IMR-90 (cell line): ENCODE results near the gene PIK3C3. TPM values are rescaled to one million over a fixed set of nuclear protein-coding genes. Genes with fewer than 3 reads are reported as not detected.

ENCODE experiments used
- ATAC-seq: fragments of 200-7000 bp; cut with Tn5 transposase; 2 replicates; pipeline ENCODE4 v1.9.1; 2020; ENCODE audit warnings: low read depth, mild to moderate bottlenecking, moderate library complexity
- BruUV-seq: library from RNA; stranded (reverse); fragments of 400-500 nt; replicated peaks from 2 replicates; lab custom pipeline; 2021; lab: Mats Ljungman, UMichigan
- CTCF ChIA-PET: fragments of 300-600 bp; formaldehyde crosslinking; extraction: SDS; loops from one replicate; lab custom pipeline; 2021; ENCODE audit warnings: antibody characterized with exemption; lab: Yijun Ruan, JAX
- POLR2A ChIA-PET: fragments of 300-600 bp; sonication (Branson Sonifier 250); formaldehyde crosslinking; loops from one replicate; lab custom pipeline; 2022; ENCODE audit warnings: antibody characterized with exemption; ENCODE audit not compliant: unreplicated experiment; lab: Charles Lee
- DNase-seq: peaks from one replicate; pipeline ENCODE4 v3.0.0; 2013
- H2AFZ ChIP-seq: replicated peaks from 2 replicates; pipeline ENCODE3; 2013; ENCODE audit warnings: low read length, mild to moderate bottlenecking; ENCODE audit not compliant: poor library complexity
- H2AK5ac ChIP-seq: 2 replicates; pipeline ENCODE4 v1.6.1; 2013; ENCODE audit warnings: low read depth, low read length, inconsistent platforms
- H2AK9ac ChIP-seq: replicated peaks from 2 replicates; pipeline ENCODE3; 2013; ENCODE audit warnings: mild to moderate bottlenecking, low read depth, low read length, moderate library complexity; ENCODE audit not compliant: poor library complexity
- H2BK120ac ChIP-seq: 2 replicates; pipeline ENCODE4 v1.6.1; 2013; ENCODE audit warnings: low read depth, low read length, inconsistent platforms
- H2BK15ac ChIP-seq: 3 replicates; pipeline ENCODE4 v1.6.1; 2013; ENCODE audit warnings: low read depth, low read length, inconsistent platforms
- H2BK20ac ChIP-seq: 2 replicates; pipeline ENCODE4 v1.6.1; 2013; ENCODE audit warnings: low read depth, mild to moderate bottlenecking, inconsistent platforms, low read length, moderate library complexity
- H2BK5ac ChIP-seq: 2 replicates; pipeline ENCODE4 v1.6.1; 2013; ENCODE audit warnings: mild to moderate bottlenecking, low read depth, low read length, inconsistent platforms; ENCODE audit not compliant: poor library complexity, severe bottlenecking
- H3K14ac ChIP-seq: replicated peaks from 2 replicates; pipeline ENCODE4 v1.6.1; 2013; ENCODE audit warnings: low read depth, low read length, inconsistent platforms
- H3K18ac ChIP-seq: 2 replicates; pipeline ENCODE4 v1.6.1; 2013; ENCODE audit warnings: low read depth, low read length, control low read depth
- H3K23ac ChIP-seq: 2 replicates; pipeline ENCODE4 v1.6.1; 2013; ENCODE audit warnings: low read depth, low read length, inconsistent platforms
- H3K27ac ChIP-seq: 2 replicates; pipeline ENCODE4 v1.5.1; 2013; ENCODE audit warnings: mild to moderate bottlenecking, control low read depth, low read length; ENCODE audit not compliant: insufficient read depth
- H3K27me3 ChIP-seq: 2 replicates; pipeline ENCODE4 v1.6.1; 2013; ENCODE audit warnings: low read length; ENCODE audit not compliant: control insufficient read depth, insufficient read depth
- H3K36me3 ChIP-seq: 2 replicates; pipeline ENCODE4 v1.6.1; 2013; ENCODE audit warnings: low read length, mixed read lengths; ENCODE audit not compliant: control insufficient read depth, insufficient read depth
- H3K4ac ChIP-seq: 2 replicates; pipeline ENCODE4 v1.6.1; 2013; ENCODE audit warnings: low read depth, low read length, inconsistent platforms
- H3K4me1 ChIP-seq: 2 replicates; pipeline ENCODE4 v1.6.1; 2013; ENCODE audit warnings: low read length, mixed read lengths; ENCODE audit not compliant: control insufficient read depth, insufficient read depth
- H3K4me2 ChIP-seq: 2 replicates; pipeline ENCODE4 v1.6.1; 2013; ENCODE audit warnings: low read depth, mild to moderate bottlenecking, control low read depth, low read length, moderate library complexity
- H3K4me3 ChIP-seq: 2 replicates; pipeline ENCODE4 v1.5.1; 2013; ENCODE audit warnings: low read depth, mild to moderate bottlenecking, control low read depth, low read length, moderate library complexity; ENCODE audit not compliant: insufficient read depth
- H3K56ac ChIP-seq: 2 replicates; pipeline ENCODE4 v1.6.1; 2013; ENCODE audit warnings: low read length, inconsistent platforms; ENCODE audit not compliant: insufficient read depth; ENCODE audit errors: extremely low read depth
- H3K79me1 ChIP-seq, 2 experiments: 2 replicates each; pipeline ENCODE4 v1.6.1; 2013; ENCODE audit warnings: low read length in 2 of 2, inconsistent platforms in 1 of 2, low read depth in 1 of 2
- H3K9ac ChIP-seq: 2 replicates; pipeline ENCODE4 v1.6.1; 2013; ENCODE audit warnings: low read depth, low read length, control low read depth
- H3K9me1 ChIP-seq: 2 replicates; pipeline ENCODE4 v1.6.1; 2013; ENCODE audit warnings: low read length, inconsistent platforms; ENCODE audit not compliant: insufficient read depth
- H3K9me3 ChIP-seq: 2 replicates; pipeline ENCODE4 v1.6.1; 2013; ENCODE audit warnings: low read length; ENCODE audit not compliant: control insufficient read depth, insufficient read depth
- H4K20me1 ChIP-seq: 2 replicates; pipeline ENCODE4 v1.6.1; 2013; ENCODE audit warnings: low read length, inconsistent platforms; ENCODE audit not compliant: insufficient read depth
- H4K5ac ChIP-seq: 2 replicates; pipeline ENCODE4 v1.6.1; 2013; ENCODE audit warnings: mild to moderate bottlenecking, low read depth, low read length, control low read depth
- H4K8ac ChIP-seq, 2 experiments: 2 replicates each; pipeline ENCODE4 v1.6.1; 2013; ENCODE audit warnings: low read depth in 2 of 2, low read length in 2 of 2, control low read depth in 1 of 2, inconsistent platforms in 1 of 2
- H4K91ac ChIP-seq: 2 replicates; pipeline ENCODE4 v1.6.1; 2013; ENCODE audit warnings: low read depth, low read length, inconsistent platforms; ENCODE audit not compliant: insufficient read depth
- BHLHE40 ChIP-seq: fragments of 150-350 bp; IDR thresholded peaks from 2 replicates; pipeline ENCODE4 v1.6.1; 2016; ENCODE audit warnings: mild to moderate bottlenecking, low read depth, low read length
- CHD1 ChIP-seq: IDR thresholded peaks from 2 replicates; pipeline ENCODE4 v1.6.1; 2012; ENCODE audit warnings: low read depth, low read length, improper control_type of control experiment
- FOS ChIP-seq: fragments of 150-350 bp; IDR thresholded peaks from 2 replicates; pipeline ENCODE4 v1.6.1; 2016; ENCODE audit warnings: low read depth, low read length
- MAFK ChIP-seq: IDR thresholded peaks from 2 replicates; pipeline ENCODE4 v1.6.1; 2012; ENCODE audit warnings: low read depth, low read length, improper control_type of control experiment
- MAZ ChIP-seq: IDR thresholded peaks from 2 replicates; pipeline ENCODE4 v1.6.1; 2012; ENCODE audit warnings: low read depth, mild to moderate bottlenecking, low read length, improper control_type of control experiment, moderate library complexity, borderline replicate concordance
- MXI1 ChIP-seq: IDR thresholded peaks from 2 replicates; pipeline ENCODE4 v1.6.1; 2012; ENCODE audit warnings: low read depth, mild to moderate bottlenecking, low read length, moderate library complexity, borderline replicate concordance
- NFE2L2 ChIP-seq: fragments of 150-350 bp; IDR thresholded peaks from 2 replicates; pipeline ENCODE4 v1.6.1; 2016; ENCODE audit warnings: low read depth, mild to moderate bottlenecking, low read length
- POLR2A ChIP-seq: IDR thresholded peaks from 2 replicates; pipeline ENCODE4 v1.6.1; 2012; ENCODE audit warnings: mild to moderate bottlenecking, low read depth, low read length
- RCOR1 ChIP-seq: IDR thresholded peaks from 2 replicates; pipeline ENCODE4 v1.6.1; 2012; ENCODE audit warnings: mild to moderate bottlenecking, low read length, improper control_type of control experiment; ENCODE audit not compliant: insufficient replicate concordance
- RFX5 ChIP-seq: IDR thresholded peaks from 2 replicates; pipeline ENCODE4 v1.8.0; 2012; ENCODE audit warnings: low read depth, mild to moderate bottlenecking, low read length, moderate library complexity
- SMC3 ChIP-seq: fragments of 150-350 bp; IDR thresholded peaks from 2 replicates; pipeline ENCODE4 v1.6.1; 2016; ENCODE audit warnings: low read depth, mild to moderate bottlenecking, antibody characterized with exemption, low read length, moderate library complexity
- WGBS, 2 experiments: methylation state at CpG; one replicate each; pipeline versions ENCODE4 v1.1.5 to v1.1.7; 2013; ENCODE audit warnings: missing lambda C conversion rate in 2 of 2; ENCODE audit not compliant: insufficient read length in 1 of 2; ENCODE audit errors: extremely low coverage in 2 of 2; 5-methylcytosine and 5-hydroxymethylcytosine counted together
- dilution Hi-C: fragments of 300-500 bp; cut with HindIII; formaldehyde crosslinking; loops from one replicate; pipeline ENCODE4 v1.14.3; 2018; ENCODE audit warnings: low sequenced_read_pairs; ENCODE audit not compliant: unreplicated experiment
- in situ Hi-C: fragments of 300-500 bp; cut with MboI; formaldehyde crosslinking; loops from 3 replicates; pipeline ENCODE4 v1.14.3; 2019; ENCODE audit warnings: low sequenced_read_pairs, inconsistent platforms, mixed read lengths
- intact Hi-C: fragments of 100-400 bp; cut with micrococcal nuclease; formaldehyde crosslinking; loops from 2 replicates; pipeline ENCODE4 v1.10.0; 2022
- polyA plus RNA-seq, 3 experiments: library from polyadenylated mRNA; depleted of rRNA; stranded (reverse); fragments of >200 nt; gene quantifications; 2 replicates each; pipeline ENCODE4 v1.2.3, GENCODE V29; 2012; ENCODE audit warnings: low replicate concordance in 1 of 3
- total RNA-seq: library from RNA; depleted of rRNA; stranded (reverse); fragments of >200 nt; gene quantifications from 2 replicates; pipeline ENCODE4 v1.2.3, GENCODE V29; 2012
- TF ChIP-seq, protein P1 (sequence below): conservative IDR thresholded peaks from 2 replicates; pipeline ENCODE4 v1.5.1; 2012; ENCODE audit warnings: mild to moderate bottlenecking, low read depth, low read length, improper control_type of control experiment
- TF ChIP-seq, protein P2 (sequence below): fragments of 150-350 bp; IDR thresholded peaks from 2 replicates; pipeline ENCODE4 v1.6.1; 2017; ENCODE audit warnings: mild to moderate bottlenecking, antibody characterized with exemption, low read length, low read depth

The PIK3C3 gene
- total and polyA plus RNA-seq, 2 of the 4 experiments (the other 2 are of a cell fraction): 41.2 to 57.2 TPM

DNA sequence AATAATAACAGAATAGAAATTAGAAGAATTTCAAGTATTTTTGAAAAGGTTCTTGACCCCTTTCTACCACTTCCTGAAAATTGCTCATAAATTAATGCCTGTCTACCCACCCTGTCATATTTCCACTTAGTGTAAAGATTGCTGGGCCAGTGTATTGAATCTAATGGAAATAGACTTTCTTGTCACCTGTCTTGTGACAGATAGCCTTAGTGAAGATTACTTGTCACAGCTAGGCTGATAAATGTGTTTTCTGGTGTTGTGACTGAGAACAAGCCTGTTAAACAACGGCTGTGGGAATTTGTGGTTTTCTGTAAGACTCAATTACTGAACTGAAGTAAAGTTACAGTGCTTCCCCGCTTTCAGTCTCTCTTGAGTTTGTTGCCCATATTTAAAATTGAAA is 37.0 kb downstream of the PIK3C3 start:
- 80% methylated on average over 1 of the region's 2 CpGs; no CpG with 5 or more reads in 1 of the 2 experiments for WGBS, 2 experiments
- ATAC-seq: no peak
- no peak overlapping the region for H3K4me2 ChIP-seq

More for the DNA sequence above, 37.0 kb downstream of the PIK3C3 start:
- H3K27ac ChIP-seq: no peak overlapping the region
- H2BK5ac ChIP-seq: no peak overlapping the region
- no peak overlapping the region for H2AFZ ChIP-seq
- peaks cover 13% of the 10 kb centered on the region for H3K36me3 ChIP-seq
- no peak overlapping the region for H2AK5ac ChIP-seq
- intact Hi-C loops: no loop called here
- no peak overlapping the region for H3K4ac ChIP-seq
- no TSS peak for BruUV-seq
- H3K56ac ChIP-seq: no peak overlapping the region
- no peak overlapping the region for H3K18ac ChIP-seq
- H3K23ac ChIP-seq: no peak overlapping the region
- TF ChIP-seq, protein P1, sequence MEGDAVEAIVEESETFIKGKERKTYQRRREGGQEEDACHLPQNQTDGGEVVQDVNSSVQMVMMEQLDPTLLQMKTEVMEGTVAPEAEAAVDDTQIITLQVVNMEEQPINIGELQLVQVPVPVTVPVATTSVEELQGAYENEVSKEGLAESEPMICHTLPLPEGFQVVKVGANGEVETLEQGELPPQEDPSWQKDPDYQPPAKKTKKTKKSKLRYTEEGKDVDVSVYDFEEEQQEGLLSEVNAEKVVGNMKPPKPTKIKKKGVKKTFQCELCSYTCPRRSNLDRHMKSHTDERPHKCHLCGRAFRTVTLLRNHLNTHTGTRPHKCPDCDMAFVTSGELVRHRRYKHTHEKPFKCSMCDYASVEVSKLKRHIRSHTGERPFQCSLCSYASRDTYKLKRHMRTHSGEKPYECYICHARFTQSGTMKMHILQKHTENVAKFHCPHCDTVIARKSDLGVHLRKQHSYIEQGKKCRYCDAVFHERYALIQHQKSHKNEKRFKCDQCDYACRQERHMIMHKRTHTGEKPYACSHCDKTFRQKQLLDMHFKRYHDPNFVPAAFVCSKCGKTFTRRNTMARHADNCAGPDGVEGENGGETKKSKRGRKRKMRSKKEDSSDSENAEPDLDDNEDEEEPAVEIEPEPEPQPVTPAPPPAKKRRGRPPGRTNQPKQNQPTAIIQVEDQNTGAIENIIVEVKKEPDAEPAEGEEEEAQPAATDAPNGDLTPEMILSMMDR: no peak
- no peak for TF ChIP-seq CHD1
- no peak for TF ChIP-seq MAFK
- no peak for TF ChIP-seq RCOR1
- no peak for TF ChIP-seq NFE2L2
- no peak for TF ChIP-seq MAZ
- no peak for TF ChIP-seq MXI1
- TF ChIP-seq RFX5: no peak
- TF ChIP-seq, protein P2, sequence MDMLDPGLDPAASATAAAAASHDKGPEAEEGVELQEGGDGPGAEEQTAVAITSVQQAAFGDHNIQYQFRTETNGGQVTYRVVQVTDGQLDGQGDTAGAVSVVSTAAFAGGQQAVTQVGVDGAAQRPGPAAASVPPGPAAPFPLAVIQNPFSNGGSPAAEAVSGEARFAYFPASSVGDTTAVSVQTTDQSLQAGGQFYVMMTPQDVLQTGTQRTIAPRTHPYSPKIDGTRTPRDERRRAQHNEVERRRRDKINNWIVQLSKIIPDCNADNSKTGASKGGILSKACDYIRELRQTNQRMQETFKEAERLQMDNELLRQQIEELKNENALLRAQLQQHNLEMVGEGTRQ: no peak
- no peak for TF ChIP-seq SMC3
- TF ChIP-seq POLR2A: no peak
- no peak for TF ChIP-seq BHLHE40
- TF ChIP-seq FOS: no peak
- peaks cover 4 to 11% of the 10 kb centered on the region in 2 experiments; a peak in 3 of 4 replicates for H3K79me1 ChIP-seq
- no peak overlapping the region for H4K8ac ChIP-seq
- ChIA-PET POLR2A (no interaction called here), CTCF (no interaction called here)
- H2AK9ac ChIP-seq: no peak overlapping the region
- dilution Hi-C loops: no loop called here
- H4K91ac ChIP-seq: no peak overlapping the region
- no peak overlapping the region for H3K4me3 ChIP-seq
- no peaks in the 10 kb centered on the region for H3K27me3 ChIP-seq
- H4K5ac ChIP-seq: no peak overlapping the region
- in situ Hi-C loops: no loop called here
- H2BK15ac ChIP-seq: no peak overlapping the region
- H2BK120ac ChIP-seq: no peak overlapping the region
- no peak overlapping the region for H3K14ac ChIP-seq
- H3K4me1 ChIP-seq: no peaks in the 10 kb centered on the region
- H3K9ac ChIP-seq: no peak overlapping the region
- H2BK20ac ChIP-seq: no peak overlapping the region
- no peaks in the 10 kb centered on the region for H3K9me1 ChIP-seq
- DNase-seq: no peak
- H4K20me1 ChIP-seq: no peaks in the 10 kb centered on the region
- H3K9me3 ChIP-seq: no peaks in the 10 kb centered on the region
